ENCODE data around the gene SCN2A.

Gene SCN2A

GRCh38 chr2:165420231-165420630 lies 181.0 kb downstream of the SCN2A start:
- DNase-seq (ENCODE audit: low read depth in 2 of 2), result no peak

DNA sequence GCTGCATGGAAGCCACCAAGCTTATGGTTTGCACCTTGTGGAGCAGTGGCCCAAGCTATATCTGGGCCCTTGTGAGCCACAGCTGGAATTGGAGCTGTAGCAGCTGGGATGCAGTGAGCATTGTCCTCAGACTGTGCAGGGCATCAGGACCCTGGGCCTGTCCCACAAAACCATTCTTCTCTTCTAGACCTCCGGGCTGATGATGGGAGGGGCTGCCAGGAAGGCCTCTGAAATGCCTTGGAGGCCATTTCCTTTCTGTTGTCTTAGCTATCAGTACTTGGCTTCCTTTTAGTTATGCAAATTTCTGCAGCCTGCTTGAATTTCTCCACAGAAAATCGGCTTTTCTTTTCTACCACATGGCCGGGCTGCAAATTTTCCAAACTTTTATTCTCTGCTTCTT lies 183.9 kb downstream of the SCN2A start:
- no peak for DNase-seq (ENCODE audit: low read depth in 2 of 2)

DNA sequence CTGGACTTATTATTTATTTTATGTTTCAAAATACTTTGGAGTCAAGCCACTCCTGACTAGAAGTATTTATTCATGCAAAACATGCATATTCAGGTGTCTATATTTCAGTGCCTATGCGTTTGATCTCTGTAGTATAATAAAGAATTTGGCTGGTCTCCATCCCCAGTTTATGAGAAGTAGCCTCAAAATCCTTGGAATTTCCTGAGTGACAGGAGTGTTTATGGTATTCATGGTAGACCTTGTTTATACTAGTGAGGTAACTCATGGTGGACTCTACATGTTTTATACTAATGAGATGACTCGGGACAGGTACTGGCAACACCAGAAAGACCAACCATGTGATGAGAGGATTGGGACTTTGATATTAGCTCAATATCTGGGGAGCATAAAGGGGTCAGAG lies 186.3 kb downstream of the SCN2A start:
- no peak for DNase-seq (ENCODE audit: low read depth in 2 of 2)

DNA sequence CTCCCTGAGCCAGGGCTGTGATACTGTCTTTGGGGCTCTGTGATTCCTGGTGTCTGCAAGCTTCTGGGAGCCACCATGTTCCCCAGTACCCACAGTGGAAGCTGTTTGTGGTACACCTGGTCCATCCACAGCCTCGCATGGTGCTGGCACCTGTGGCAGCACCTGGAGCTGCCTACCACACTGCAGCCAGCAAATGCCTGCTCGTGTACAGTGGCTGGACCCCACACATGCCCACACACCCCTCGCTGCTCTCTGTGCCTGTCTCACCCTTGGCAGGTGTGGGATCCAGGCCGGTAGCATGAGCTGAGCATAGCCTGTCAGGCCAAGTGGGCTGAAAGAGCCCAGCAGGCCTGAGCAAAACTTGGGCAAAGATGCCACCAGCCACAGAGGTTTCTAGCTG lies 188.5 kb downstream of the SCN2A start:
- DNase-seq (ENCODE audit: low read depth in 2 of 2), result no peak

DNA sequence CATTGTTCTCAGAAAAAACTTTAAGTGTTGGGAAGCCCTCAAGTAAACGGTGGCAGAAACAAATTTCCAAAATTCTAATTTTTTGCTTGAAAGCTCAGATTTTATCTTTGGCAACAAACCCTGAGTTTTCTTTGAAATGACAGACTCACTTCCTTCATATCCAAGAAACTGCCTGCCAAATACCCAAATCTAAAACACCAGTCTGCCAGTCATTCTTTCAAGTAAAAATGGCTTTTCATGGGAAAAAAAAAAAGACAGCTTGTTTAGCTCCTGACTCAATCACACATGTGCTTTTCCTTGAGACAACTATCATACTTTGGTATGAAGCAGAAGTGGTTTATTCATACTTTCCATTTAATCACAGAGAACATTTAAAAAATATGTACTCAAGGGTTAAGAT lies 189.7 kb downstream of the SCN2A start:
- DNase-seq (ENCODE audit: low read depth in 2 of 2), result no peak

DNA sequence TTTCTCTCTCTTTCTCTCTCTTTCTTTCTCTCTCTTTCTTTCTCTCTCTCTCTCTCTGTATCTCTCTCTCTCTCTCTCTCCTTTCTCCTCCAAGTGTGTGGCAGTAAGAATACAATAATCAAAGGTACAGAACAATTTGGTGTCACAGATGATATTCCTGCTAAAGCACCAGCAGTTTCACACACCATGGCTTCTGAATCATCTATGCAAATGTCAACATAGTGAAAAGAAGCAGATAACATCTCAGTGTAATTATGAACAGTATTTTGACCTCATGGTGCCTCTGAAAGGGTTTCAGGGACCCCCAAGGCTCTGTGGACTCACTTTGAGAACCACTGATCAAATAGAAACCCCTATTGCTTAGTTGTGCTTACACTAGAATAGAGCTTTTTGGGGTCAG lies 191.8 kb downstream of the SCN2A start:
- no peak for DNase-seq (ENCODE audit: low read depth in 2 of 2)

DNA sequence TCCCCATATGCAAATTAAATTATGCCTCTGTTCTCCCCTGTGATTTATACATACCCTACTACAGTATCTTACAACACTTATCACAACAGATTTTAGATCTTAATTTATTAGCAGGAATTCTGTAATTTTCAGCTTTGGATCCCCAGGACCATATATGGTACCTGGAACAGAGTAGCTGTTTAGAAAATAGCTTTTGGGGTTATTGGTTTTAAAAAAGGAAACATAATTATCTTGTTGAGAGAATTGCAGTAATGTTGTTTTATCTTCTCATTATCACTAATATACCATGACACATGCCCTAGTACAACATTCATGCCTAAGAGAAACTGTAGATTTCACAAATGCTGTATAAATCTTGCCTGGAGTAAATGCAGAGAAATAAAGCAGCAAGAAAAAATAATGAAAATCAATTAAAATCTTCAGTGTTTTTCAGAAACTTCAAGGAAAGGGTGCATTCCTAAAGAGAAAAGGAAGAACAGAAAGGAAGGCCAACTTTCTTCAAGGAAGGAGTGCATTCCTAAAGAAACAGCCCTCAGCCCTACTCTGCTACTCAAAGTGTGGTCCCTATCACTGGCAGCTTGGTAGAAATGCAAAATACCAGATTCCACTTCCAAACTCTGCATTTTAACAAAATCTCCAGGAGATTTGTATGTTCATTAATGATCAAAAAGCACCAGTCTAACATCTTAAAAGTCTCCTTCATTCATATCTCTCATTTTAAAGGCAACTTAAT lies 193.2 kb downstream of the SCN2A start:
- DNase-seq (ENCODE audit: low read depth in 2 of 2), result no peak

DNA sequence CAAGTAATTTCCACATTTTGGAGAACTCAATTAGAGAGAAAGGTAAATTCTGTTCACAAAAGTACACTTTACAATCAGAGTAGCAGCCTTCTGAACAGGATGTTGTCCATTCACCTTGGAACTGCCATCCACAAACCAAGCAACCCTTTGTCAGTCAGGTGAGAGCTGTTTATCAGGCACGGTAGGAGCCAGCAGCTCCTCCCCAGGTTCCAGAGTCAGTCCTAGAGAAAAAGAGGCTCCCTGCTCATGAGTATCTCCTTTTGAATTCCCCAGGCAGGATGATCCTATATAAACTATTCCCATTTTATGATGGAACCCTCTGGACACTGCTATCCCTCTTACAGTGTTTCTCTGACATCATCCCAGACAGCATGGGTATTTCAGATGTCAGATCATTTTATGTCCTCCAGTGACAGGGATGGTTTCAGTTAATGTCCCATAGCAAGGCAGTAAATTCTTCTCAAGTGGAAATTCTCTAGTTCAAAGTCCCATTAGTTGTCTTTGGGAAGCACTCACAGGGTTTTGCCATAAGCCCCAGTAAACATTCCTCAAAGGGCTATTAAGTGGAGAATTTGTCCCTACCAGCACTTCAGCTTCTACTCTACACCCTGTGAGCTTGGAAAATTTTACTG lies 195.8 kb downstream of the SCN2A start:
- no peak for DNase-seq (ENCODE audit: low read depth in 2 of 2)

DNA sequence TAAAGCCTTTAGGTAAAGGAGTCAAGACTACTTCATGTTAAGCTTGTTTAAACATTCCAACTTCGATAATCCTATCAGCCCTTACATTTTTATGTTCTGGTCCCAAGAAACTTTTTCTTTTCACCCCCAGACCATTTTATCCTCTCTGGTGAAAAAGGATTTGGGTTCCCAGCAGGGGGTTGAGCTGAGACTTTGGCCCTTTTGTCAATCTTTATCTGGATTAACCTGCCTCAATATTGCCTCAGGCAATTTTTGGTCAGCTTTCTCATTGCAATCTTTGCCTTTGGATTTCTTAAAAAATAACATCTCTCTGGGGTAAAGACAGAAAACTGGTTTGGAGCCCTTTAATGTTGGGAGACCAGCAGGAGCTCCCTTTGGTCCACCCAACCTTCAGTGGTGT lies 196.4 kb downstream of the SCN2A start:
- no peak for DNase-seq (ENCODE audit: low read depth in 2 of 2)

DNA sequence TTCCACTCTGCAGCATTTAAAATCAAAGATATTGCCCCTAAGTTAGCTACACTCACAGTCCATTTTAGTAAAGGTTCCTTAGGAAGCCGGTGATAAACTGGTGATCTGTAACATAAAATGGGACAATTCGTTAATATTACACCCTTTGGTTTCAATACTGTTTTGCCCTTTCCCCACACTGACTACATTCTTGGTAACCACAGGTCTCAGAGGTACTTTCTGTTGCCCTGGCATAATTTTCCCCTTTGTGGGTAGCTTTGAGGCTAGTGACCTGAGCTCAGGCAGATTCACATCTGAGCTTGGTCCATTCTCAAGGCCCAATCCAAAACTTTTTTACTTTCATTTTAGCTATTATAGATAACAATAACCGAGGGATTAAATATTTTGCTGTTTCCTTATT lies 197.3 kb downstream of the SCN2A start:
- DNase-seq (ENCODE audit: low read depth in 2 of 2), result no peak

- no peak for DNase-seq (ENCODE audit: low read depth in 2 of 2)
These were observed 201.2 kb downstream of the SCN2A start for GRCh38 chr2:165440367-165440766.
